ENCODE results near the gene USP21. TPM values are rescaled to one million over a fixed set of nuclear protein-coding genes. Genes with fewer than 3 reads are reported as not detected.

The USP21 gene
- total and polyA plus RNA-seq, 2 donors (not counting 3 experiments of a cell fraction or from before 2014, with no cell fraction given), result 19.7 to 29.2 TPM

DNA sequence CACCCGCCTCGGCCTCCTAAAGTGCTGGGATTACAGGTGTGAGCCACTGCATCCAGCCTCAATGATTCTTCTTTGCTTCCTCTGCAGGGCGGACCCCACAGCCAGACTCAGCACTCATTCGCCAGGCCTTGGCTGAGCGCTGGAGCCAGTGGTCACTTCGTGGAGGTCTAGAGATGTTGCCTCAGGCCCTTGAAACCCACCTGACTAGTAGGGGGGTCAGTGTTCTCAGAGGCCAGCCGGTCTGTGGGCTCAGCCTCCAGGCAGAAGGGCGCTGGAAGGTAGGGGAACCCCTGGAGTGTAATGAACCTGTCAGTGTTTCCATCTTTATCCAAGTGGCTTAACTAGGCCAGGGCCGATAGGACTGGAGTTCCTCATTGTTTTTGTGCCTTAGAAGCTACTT lies 9.6 kb downstream of the USP21 start:
- H3K27ac ChIP-seq (ENCODE audit: insufficient read depth, low read depth, low read length), result no peak overlapping the region
- FAIRE-seq (no peak), DNase-seq (ENCODE audit: low read depth, low spot score) (no peak)
- H3K27me3 ChIP-seq (ENCODE audit: control insufficient read depth in 2 of 2, insufficient read depth in 2 of 2, low read length in 2 of 2), result no peaks in the 10 kb centered on the region
- H3K9me1 ChIP-seq (replicated peaks; ENCODE audit: control insufficient read depth, extremely low read depth, insufficient read depth, low read length), result no peaks in the 10 kb centered on the region
- peaks cover 16% of the 10 kb centered on the region for H3K4me1 ChIP-seq (ENCODE audit: control insufficient read depth, extremely low read depth, insufficient read depth, low read length)
- intact Hi-C loops (cut with micrococcal nuclease) (no loop called here), dilution Hi-C loops (cut with MboI; ENCODE audit: extremely low pct_ligation_motif_present, low sequenced_read_pairs) (no loop called here)
- BruUV-seq (replicated peaks), result no TSS peak
- no peak overlapping the region for H2AFZ ChIP-seq (ENCODE audit: low read depth, low read length)
- no peaks in the 10 kb centered on the region for H3K79me2 ChIP-seq (ENCODE audit: control insufficient read depth, insufficient read depth, low read length)
- no peaks in the 10 kb centered on the region for H4K20me1 ChIP-seq (replicated peaks; ENCODE audit: control insufficient read depth, extremely low read depth, insufficient read depth, low read length)
- no peaks in the 10 kb centered on the region for H3K9me3 ChIP-seq (replicated peaks; ENCODE audit: control insufficient read depth, insufficient read depth, low read length)
- H3K4me2 ChIP-seq (ENCODE audit: insufficient read depth, low read length), result no peak overlapping the region
- peaks cover 11 to 26% of the 10 kb centered on the region in 2 experiments for H3K36me3 ChIP-seq (ENCODE audit: control insufficient read depth in 2 of 2, extremely low read depth in 1 of 2, insufficient read depth in 2 of 2, low read length in 2 of 2)
- CTCF ChIA-PET, result no interaction called here
- no peak overlapping the region for H3K9ac ChIP-seq (replicated peaks; ENCODE audit: extremely low read depth, insufficient read depth, low read length)
- no peak for TF ChIP-seq FOS (IDR thresholded peaks at IDR 0.05; ENCODE audit: borderline replicate concordance, insufficient read depth, low read length)
- no peak for TF ChIP-seq POLR2AphosphoS5 (IDR thresholded peaks at IDR 0.05; ENCODE audit: insufficient read depth, low read depth, low read length)
- TF ChIP-seq, protein P1, sequence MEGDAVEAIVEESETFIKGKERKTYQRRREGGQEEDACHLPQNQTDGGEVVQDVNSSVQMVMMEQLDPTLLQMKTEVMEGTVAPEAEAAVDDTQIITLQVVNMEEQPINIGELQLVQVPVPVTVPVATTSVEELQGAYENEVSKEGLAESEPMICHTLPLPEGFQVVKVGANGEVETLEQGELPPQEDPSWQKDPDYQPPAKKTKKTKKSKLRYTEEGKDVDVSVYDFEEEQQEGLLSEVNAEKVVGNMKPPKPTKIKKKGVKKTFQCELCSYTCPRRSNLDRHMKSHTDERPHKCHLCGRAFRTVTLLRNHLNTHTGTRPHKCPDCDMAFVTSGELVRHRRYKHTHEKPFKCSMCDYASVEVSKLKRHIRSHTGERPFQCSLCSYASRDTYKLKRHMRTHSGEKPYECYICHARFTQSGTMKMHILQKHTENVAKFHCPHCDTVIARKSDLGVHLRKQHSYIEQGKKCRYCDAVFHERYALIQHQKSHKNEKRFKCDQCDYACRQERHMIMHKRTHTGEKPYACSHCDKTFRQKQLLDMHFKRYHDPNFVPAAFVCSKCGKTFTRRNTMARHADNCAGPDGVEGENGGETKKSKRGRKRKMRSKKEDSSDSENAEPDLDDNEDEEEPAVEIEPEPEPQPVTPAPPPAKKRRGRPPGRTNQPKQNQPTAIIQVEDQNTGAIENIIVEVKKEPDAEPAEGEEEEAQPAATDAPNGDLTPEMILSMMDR (IDR thresholded peaks at IDR 0.05; ENCODE audit: extremely low read depth in 1 of 2, insufficient read depth in 1 of 2, low read depth in 1 of 2, low read length in 2 of 2), result no peak
- TF ChIP-seq MAX (IDR thresholded peaks at IDR 0.05; ENCODE audit: insufficient read depth, insufficient read length), result no peak
- TF ChIP-seq MYC (IDR thresholded peaks at IDR 0.05; ENCODE audit: low read depth, low read length), result no peak
- TF ChIP-seq JUN (IDR thresholded peaks at IDR 0.05; ENCODE audit: borderline replicate concordance, insufficient read depth, insufficient read length, low read depth), result no peak
- POLR2A ChIA-PET, result no interaction called here
- H3K4me3 ChIP-seq (replicated peaks in 1 of 3; ENCODE audit: insufficient read depth in 1 of 3, low read depth in 1 of 3, low read length in 3 of 3), result no peak overlapping the region

All from endothelial cell of umbilical vein (primary cell).